ENCODE results near the gene TMEM132E. TPM values are rescaled to one million over a fixed set of nuclear protein-coding genes. Genes with fewer than 3 reads are reported as not detected.

Gene TMEM132E
- total and polyA plus RNA-seq, 7 donors, result 0.10 TPM; not detected in 6

DNA sequence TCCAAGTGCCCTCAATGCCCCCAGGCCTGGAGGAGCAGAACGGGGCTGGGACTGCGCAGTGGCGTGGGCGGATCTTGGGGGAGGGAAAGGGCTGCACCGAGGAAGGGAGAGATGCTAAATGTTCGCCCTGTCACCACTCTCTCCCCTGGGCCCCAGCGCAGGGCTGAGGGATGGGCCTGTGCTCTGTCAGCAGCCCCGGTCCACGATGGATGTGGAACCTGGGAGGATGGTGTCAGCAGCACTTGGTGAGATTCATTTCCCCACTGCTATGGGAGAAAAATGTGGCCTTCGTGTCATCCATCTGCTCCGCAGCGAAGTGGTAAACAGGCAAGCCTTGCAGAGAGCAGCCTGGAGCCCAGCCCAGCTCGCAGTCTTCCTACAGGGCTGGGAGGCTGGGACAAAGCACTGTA is 72.0 kb downstream of the TMEM132E start:
- no peak for DNase-seq
- TF ChIP-seq POLR2AphosphoS5 (IDR thresholded peaks at IDR 0.05) (no peak), POLR2A (IDR thresholded peaks at IDR 0.05) (no peak), CTCF (IDR thresholded peaks at IDR 0.05) (no peak), EP300 (IDR thresholded peaks at IDR 0.05) (no peak)
- Histone ChIP-seq H3K27ac (no peak overlapping the region), H3K4me3 (no peak overlapping the region), H3K4me1 (no peaks in the 10 kb centered on the region), H3K36me3 (no peaks in the 10 kb centered on the region), H3K27me3 (peaks cover 0 to 30% (median 6%) of the 10 kb centered on the region in 3 donors), H3K9me3 (no peaks in the 10 kb centered on the region)
- intact Hi-C loops (cut with DNase I), result no loop called here
- WGBS, 2 donors, result 77 to 78% methylated on average over 13 of the region's 13 CpGs

DNA sequence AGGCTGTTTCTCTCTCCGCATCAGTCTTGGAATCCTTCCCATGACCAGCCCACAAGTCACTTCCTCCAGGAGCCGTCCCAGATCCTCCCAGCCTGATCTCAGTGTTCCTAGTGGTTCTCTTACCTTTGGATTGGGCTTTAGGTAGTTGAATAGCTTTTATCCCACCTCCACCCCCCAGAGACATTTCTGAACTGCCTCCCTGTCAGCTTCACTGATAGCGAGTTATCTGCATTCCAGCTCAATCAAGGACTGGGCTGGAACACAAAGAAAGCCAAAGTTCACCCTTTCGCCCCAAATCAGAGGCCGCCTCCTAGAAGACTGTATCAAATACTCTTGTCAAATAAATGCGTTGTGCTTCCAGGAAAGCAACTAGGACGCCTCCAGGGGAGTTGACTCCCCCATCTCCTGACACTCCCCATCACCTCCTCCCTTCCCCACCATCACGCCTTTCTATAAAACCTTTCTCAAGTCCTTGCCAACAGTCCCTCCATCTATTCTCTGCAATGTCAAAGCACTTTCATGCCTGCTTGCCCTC is 72.7 kb downstream of the TMEM132E start:
- 33 to 61% methylated on average over 8 of the region's 8 CpGs for WGBS, 2 donors
- Histone ChIP-seq H3K27me3 (peaks cover 0 to 30% (median 6%) of the 10 kb centered on the region in 3 donors), H3K9me3 (no peaks in the 10 kb centered on the region), H3K4me3 (no peak overlapping the region), H3K4me1 (no peaks in the 10 kb centered on the region), H3K36me3 (no peaks in the 10 kb centered on the region), H3K27ac (no peak overlapping the region)
- intact Hi-C loops (cut with DNase I), result no loop called here
- TF ChIP-seq EP300 (IDR thresholded peaks at IDR 0.05) (no peak), POLR2AphosphoS5 (IDR thresholded peaks at IDR 0.05) (no peak), CTCF (IDR thresholded peaks at IDR 0.05) (no peak), POLR2A (IDR thresholded peaks at IDR 0.05) (no peak)
- DNase-seq, result no peak

DNA sequence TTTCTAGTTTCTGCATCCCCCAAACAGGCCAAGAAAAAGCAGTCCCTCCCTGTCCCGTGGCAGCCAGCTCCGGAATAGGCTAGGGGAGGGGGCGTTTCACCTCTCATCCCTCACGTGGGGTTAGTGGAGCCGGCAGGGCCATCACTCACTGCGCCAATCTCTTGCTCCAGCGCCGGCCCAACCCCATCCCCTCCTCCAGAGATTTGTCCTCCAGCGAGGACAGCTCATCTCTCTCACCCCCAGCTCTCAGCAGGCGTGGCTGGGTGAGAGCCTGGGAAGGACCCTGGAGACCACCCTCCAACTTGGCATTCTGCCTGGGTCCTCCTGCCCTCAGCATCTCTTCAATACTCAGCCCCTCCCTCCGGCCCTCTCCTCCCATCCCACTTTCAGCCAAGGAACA is 74.1 kb downstream of the TMEM132E start:
- no peak for TF ChIP-seq EP300 (IDR thresholded peaks at IDR 0.05)
- no peak overlapping the region for H3K4me3 ChIP-seq
- no peak overlapping the region for H3K27ac ChIP-seq
- WGBS, 2 donors, result 40 to 56% methylated on average over 11 of the region's 11 CpGs
- H3K36me3 ChIP-seq, result no peaks in the 10 kb centered on the region
- no peak for DNase-seq
- H3K9me3 ChIP-seq, result no peaks in the 10 kb centered on the region
- H3K27me3 ChIP-seq, result peaks cover 0 to 30% (median 6%) of the 10 kb centered on the region in 3 donors
- H3K4me1 ChIP-seq, result no peaks in the 10 kb centered on the region
- intact Hi-C loops (cut with DNase I), result no loop called here

GRCh38 chr17:34654276-34654880 is 75.0 kb downstream of the TMEM132E start:
- H3K9me3 ChIP-seq, result no peaks in the 10 kb centered on the region
- peaks cover 0 to 30% (median 6%) of the 10 kb centered on the region in 3 donors for H3K27me3 ChIP-seq
- H3K36me3 ChIP-seq, result no peaks in the 10 kb centered on the region
- TF ChIP-seq CTCF (IDR thresholded peaks at IDR 0.05) (no peak), POLR2A (IDR thresholded peaks at IDR 0.05) (no peak), EP300 (IDR thresholded peaks at IDR 0.05) (no peak), POLR2AphosphoS5 (IDR thresholded peaks at IDR 0.05) (no peak)
- intact Hi-C loops (cut with DNase I), result no loop called here
- H3K4me3 ChIP-seq, result no peak overlapping the region
- H3K4me1 ChIP-seq, result no peaks in the 10 kb centered on the region
- WGBS, 2 donors, result 57 to 66% methylated on average over 4 of the region's 4 CpGs
- H3K27ac ChIP-seq, result no peak overlapping the region
- DNase-seq, result no peak

DNA sequence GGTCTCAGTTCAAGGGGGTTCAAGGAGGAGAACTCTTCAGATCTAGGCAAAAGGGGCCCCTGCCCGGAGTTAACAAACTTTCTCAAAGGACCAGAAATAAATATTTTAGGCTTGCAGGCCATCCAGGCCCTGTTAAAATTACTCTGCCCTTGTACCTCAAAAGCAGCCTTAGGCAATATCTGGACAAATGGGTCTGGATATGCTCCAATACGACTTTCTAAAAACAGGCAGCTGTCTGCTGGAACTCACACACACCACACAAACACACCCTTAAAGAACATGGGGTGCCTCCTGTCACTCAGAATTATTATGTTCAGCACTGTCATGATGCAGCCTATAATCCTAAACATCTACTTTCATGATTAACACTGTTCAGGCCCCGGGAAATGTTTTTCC is 75.5 kb downstream of the TMEM132E start:
- Histone ChIP-seq H3K4me1 (no peaks in the 10 kb centered on the region), H3K27ac (no peak overlapping the region), H3K27me3 (peaks cover 0 to 30% (median 6%) of the 10 kb centered on the region in 3 donors), H3K36me3 (no peaks in the 10 kb centered on the region), H3K4me3 (no peak overlapping the region), H3K9me3 (no peaks in the 10 kb centered on the region)
- 59 to 72% methylated on average over 3 of the region's 3 CpGs for WGBS, 2 donors
- no peak for DNase-seq
- intact Hi-C loops (cut with DNase I), result no loop called here
- no peak for TF ChIP-seq EP300 (IDR thresholded peaks at IDR 0.05)

DNA sequence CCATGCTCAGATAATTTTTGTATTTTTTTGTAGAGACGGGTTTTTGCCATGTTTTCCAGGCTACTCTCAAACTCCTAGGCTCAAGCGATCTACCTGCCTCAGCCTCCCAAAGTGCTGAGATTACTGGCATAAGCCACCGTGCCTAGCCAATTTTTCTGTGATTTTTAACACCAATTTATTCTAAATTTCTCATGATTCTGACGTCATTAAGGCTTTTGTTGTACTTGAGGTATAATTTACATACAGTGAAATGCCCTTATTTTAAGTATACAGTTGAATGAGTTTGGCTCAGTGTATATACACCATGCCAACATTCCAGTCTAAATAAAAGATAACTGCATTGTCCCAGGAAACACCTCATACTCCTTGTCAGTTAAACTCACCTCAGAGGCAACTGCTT is 77.4 kb downstream of the TMEM132E start:
- no peaks in the 10 kb centered on the region for H3K36me3 ChIP-seq
- peaks cover 0 to 22% (median 6%) of the 10 kb centered on the region in 3 donors for H3K27me3 ChIP-seq
- TF ChIP-seq CTCF (IDR thresholded peaks at IDR 0.05) (no peak), POLR2A (IDR thresholded peaks at IDR 0.05) (no peak), POLR2AphosphoS5 (IDR thresholded peaks at IDR 0.05) (no peak), EP300 (IDR thresholded peaks at IDR 0.05) (no peak)
- 71 to 80% methylated on average over 4 of the region's 4 CpGs for WGBS, 2 donors
- intact Hi-C loops (cut with DNase I), result no loop called here
- H3K9me3 ChIP-seq, result no peaks in the 10 kb centered on the region
- no peak for DNase-seq
- no peak overlapping the region for H3K27ac ChIP-seq
- H3K4me3 ChIP-seq, result no peak overlapping the region
- H3K4me1 ChIP-seq, result no peaks in the 10 kb centered on the region
